ENCODE measurements around the gene PPP2R5D. TPM values are rescaled to one million over a fixed set of nuclear protein-coding genes. Genes with fewer than 3 reads are reported as not detected.

PPP2R5D gene
- total RNA-seq, 1 donor from 2014 or later: 24.5 TPM

- no peaks in the 10 kb centered on the region for H3K4me1 ChIP-seq
- DNase-seq (no peak), ATAC-seq (peak in 1 of 2 donors; percentile 5)
- H3K27ac ChIP-seq: no peak overlapping the region
- H3K9me3 ChIP-seq: no peaks in the 10 kb centered on the region
- intact Hi-C loops (cut with DNase I): no loop called here
- H3K4me3 ChIP-seq: no peak overlapping the region
- H3K36me3 ChIP-seq: peaks cover 89% of the 10 kb centered on the region
- H3K27me3 ChIP-seq (ENCODE audit: low read depth): no peaks in the 10 kb centered on the region
- TF ChIP-seq CTCF (IDR thresholded peaks at IDR 0.05): no peak
These were observed 51.3 kb downstream of the PPP2R5D start for GRCh38 chr6:43035495-43036194.

- no peak overlapping the region for H3K27ac ChIP-seq
- DNase-seq (no peak), ATAC-seq (no peak)
- no peaks in the 10 kb centered on the region for H3K4me1 ChIP-seq
- H3K27me3 ChIP-seq (ENCODE audit: low read depth): no peaks in the 10 kb centered on the region
- H3K9me3 ChIP-seq: no peaks in the 10 kb centered on the region
- H3K4me3 ChIP-seq: no peak overlapping the region
- intact Hi-C loops (cut with DNase I): no loop called here
- H3K36me3 ChIP-seq: peaks cover 84% of the 10 kb centered on the region
- TF ChIP-seq CTCF (IDR thresholded peaks at IDR 0.05): no peak
These were observed 52.3 kb downstream of the PPP2R5D start for GRCh38 chr6:43036712-43037111.

- DNase-seq: no peak
- Histone ChIP-seq H3K27me3 (ENCODE audit: low read depth) (no peaks in the 10 kb centered on the region), H3K36me3 (peaks cover 83% of the 10 kb centered on the region), H3K4me1 (no peaks in the 10 kb centered on the region), H3K27ac (no peak overlapping the region), H3K9me3 (no peaks in the 10 kb centered on the region), H3K4me3 (no peak overlapping the region)
- intact Hi-C loops (cut with DNase I): no loop called here
- no peak for ATAC-seq
- TF ChIP-seq CTCF (IDR thresholded peaks at IDR 0.05): no peak
These were observed 52.8 kb downstream of the PPP2R5D start for GRCh38 chr6:43037197-43037596.

GRCh38 chr6:43037706-43038105 is 53.3 kb downstream of the PPP2R5D start:
- H3K27me3 ChIP-seq (ENCODE audit: low read depth): no peaks in the 10 kb centered on the region
- intact Hi-C loops (cut with DNase I): no loop called here
- no peaks in the 10 kb centered on the region for H3K9me3 ChIP-seq
- H3K36me3 ChIP-seq: peaks cover 83% of the 10 kb centered on the region
- no peak overlapping the region for H3K27ac ChIP-seq
- ATAC-seq: no peak
- no peak for TF ChIP-seq CTCF (IDR thresholded peaks at IDR 0.05)
- H3K4me3 ChIP-seq: no peak overlapping the region
- no peaks in the 10 kb centered on the region for H3K4me1 ChIP-seq
- DNase-seq: no peak

GRCh38 chr6:43038727-43039126 is 54.4 kb downstream of the PPP2R5D start:
- ATAC-seq (no peak), DNase-seq (no peak)
- no peak overlapping the region for H3K27ac ChIP-seq
- TF ChIP-seq CTCF (IDR thresholded peaks at IDR 0.05): no peak
- intact Hi-C loops (cut with DNase I): no loop called here
- H3K27me3 ChIP-seq (ENCODE audit: low read depth): no peaks in the 10 kb centered on the region
- H3K9me3 ChIP-seq: no peaks in the 10 kb centered on the region
- H3K36me3 ChIP-seq: peaks cover 84% of the 10 kb centered on the region
- no peaks in the 10 kb centered on the region for H3K4me1 ChIP-seq
- no peak overlapping the region for H3K4me3 ChIP-seq
